ENCODE measurements around the gene ZBTB43.

DNA sequence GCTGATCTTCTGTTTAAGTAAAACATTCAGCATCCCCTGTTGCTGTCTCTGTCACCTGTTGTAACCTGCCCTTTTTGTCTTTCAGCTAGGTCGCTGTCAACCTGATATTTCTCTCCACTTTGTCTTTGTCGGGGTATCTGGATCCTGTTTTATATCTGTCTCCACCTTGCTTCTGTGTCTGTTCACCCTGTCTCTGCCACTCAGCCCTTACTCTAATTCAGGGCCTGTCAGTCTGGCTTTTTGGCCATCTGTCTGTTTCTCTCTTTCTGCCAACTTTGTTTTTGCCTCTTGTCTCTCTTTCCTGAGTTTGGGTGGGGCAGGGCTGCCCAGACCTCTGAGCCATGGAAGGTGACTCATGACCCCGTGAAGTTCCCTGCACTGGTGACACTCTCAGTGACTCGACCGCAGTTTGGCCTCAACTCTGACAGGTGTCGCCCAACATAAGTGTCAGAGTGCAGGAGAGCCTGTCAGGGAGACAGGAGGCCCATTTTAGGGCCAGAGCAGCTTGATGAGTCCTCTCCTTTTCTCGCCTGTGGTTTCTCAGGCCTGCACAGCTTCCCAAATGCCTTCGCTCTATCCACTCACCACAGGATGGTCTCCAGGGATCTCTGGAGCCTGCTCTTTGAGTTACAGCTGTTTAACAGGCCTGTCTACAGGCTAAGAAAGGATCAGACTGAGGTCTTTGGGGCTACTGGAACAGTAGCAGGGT is 868 bp downstream of the ZBTB43 start:
- TF ChIP-seq EZH2phosphoT487 (conservative IDR thresholded peaks at IDR 0.05; ENCODE audit: low read length) (no peak), CTCF (IDR thresholded peaks at IDR 0.05; ENCODE audit: insufficient read depth, low read length, poor library complexity, severe bottlenecking) (no peak)
